HG03159 (cell line): Measurements from ENCODE around the gene SGPP2.

Experiments
- ATAC-seq: cut with Tn5 transposase; IDR thresholded peaks from one replicate; pipeline ENCODE4 v1.9.1; 2021; ENCODE audit warnings: mild to moderate bottlenecking, moderate library complexity; ENCODE audit not compliant: unreplicated experiment

The SGPP2 gene

DNA sequence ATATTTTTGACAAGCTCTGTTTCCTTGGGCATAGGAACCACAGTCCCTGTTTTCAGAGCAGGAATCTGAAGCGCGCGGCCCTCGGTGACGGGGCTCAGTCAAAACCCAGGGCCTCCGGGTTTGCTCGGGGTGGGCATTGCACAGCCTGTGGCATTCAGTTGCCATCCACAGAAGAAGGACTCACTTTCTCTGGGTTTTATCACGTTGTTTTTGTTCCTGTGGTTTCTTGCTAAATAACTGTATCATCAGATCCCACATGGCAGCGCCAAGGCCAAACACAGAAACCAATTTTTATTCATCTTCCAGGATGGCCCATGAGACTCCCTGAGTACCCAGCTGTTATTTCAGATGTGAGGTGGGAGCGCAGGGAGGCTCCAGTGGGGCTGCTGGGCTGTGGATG, 35.6 kb downstream of the SGPP2 start:
- ATAC-seq = no peak

DNA sequence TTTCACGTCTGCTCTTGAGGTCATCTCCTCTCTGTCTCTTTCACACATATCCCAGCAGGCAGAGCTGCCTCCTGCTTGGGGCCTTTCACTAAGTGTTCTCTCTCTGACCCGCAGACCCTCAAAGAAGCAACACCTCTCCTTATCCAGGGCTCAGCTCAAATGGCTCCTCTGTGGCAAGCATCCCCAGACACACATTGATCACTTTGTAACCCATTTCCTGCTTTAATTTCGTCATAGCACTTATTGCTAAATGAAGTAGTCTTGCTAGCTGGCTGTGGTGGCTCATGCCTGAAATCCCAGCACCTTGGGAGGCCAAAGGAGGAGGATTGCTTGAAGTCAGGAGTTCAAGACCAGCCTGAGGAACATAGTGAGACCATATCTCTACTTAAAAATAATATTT, 41.4 kb downstream of the SGPP2 start:
- no peak for ATAC-seq

DNA sequence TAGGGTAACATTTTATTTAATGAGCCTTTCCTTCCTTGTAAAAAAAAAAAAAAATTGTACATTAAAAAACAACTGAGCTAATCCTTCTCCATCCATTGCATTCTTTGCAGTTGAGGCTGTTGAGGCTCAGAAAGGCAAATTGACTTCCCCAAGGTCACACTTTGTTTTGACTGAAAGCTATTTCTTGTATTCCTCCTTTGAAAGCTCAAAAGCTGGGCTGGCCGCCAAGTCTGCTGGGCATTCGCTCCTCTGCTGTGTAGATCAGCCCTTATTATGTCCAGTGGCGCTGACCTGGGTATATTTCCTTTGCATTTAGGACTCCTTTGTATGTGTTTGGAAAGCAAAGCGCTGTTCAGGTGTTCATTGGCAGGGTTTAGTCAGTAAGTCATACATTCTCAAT, 44.0 kb downstream of the SGPP2 start:
- ATAC-seq = no peak

DNA sequence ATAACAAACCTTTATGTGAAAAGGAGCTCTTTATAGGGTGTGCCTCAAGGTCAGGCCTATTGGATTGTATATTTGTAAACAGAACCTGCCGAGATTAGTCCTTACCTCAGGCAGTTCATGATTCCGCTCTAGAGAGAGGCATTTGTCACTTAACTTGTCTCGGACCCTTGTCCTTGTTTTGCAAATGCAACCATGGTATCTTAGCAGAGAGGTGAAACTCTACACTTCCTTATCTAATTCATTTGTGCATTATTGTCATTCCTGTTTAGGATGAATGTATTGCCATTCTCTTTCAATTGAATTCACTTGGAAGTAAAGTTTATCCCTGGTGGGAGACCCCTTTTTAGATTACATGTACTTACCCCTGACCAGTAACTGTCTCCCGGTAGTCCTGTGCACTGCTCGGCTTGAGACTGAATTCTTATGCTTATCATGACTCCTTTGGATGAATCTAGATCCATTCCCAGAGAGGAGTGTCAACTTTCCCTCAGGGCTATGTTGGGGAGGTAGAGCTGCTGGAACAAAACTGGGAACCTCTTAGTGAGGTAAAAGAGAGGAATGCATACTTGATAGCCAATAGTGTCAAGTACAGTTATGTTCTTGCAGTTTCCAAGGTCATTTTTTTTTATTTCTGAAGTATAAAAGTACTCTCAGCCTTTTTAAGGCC, 46.6 kb downstream of the SGPP2 start:
- no peak for ATAC-seq

DNA sequence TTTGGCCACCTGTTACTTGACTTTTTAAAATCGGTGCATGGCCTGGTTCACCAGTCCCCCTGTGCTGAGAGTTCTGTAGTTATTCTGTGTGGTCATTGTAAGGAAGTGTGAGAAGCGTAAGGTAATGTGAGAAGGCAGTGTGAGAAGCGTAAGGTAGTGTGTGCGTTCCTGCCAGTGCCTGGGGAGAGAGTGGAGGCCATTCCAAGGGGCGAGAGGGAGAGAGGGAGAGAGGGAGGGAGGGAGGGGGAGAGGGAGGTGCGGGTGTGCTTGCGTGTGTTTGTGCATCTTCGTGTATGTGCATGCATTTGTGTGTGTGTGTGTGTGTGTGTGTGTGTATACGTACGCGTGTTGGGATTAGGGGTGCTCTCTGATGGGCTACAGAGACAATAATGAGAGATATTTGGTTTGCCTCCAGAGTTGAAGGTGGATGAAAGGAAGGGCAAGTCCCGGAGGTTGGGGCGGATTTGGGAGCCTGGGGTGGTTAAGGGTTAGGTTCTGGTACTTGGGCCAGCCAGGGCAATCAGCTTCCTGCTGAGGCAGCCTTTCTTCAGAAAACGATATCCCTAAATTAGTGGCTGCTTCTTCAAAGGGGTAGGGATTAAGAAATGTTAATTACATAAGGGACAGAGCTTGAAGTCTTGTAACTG, 53.7 kb downstream of the SGPP2 start:
- no peak for ATAC-seq

DNA sequence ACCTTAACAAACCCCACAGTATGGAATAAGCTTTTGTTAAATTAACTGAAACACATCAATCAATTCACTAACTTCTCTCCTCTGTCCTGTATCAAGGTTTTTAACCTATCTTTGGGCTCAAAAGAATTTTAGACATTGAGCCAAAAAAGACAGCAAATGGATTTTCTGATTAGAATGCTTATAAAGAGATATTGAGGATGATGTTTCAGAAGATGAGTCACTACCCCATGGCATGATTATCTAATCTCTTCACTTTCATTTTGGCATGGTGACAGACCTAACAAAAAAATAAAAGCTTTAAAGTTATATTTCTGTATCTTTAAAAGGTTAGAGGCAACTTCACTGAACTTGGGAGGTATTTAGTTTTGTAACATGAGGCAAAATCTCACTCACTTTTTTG, 55.5 kb downstream of the SGPP2 start:
- no peak for ATAC-seq

DNA sequence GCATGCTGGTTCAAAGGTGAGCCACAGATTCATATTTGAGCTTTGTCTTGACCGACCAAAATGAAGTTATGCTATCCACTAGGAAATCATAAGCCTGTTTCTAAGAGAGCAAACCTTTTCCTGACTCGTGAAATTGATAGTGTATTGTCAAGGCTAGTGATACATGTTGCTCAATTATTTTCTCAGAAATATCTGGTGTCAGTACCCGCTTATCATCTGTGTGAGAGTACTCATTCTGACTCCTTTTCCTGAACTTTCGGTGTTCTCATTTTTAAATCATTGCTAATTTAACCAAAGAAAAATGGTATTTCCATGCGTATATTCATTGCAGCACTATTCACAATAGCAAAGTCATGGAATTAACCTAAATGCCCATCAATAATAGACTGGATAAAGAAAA, 56.2 kb downstream of the SGPP2 start:
- no peak for ATAC-seq

DNA sequence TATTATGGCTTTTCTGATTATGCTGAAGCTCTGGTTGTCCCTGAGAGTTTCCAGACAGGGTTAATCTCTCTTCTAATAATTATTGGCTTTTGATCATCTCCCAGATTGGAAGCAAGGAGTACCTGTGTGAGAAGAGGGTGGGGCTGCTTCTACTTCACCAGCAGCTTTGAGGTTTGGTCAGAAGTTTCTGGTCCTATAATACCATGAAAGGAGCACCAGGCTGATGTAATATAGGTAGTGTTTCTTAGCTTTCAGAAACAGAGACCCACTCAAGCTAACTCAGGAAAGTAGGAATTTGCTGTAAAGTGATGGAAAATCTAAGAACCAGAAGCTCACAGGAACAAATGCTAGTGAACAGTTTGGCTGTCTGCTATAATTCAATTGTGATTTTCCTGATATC, 57.6 kb downstream of the SGPP2 start:
- no peak for ATAC-seq

DNA sequence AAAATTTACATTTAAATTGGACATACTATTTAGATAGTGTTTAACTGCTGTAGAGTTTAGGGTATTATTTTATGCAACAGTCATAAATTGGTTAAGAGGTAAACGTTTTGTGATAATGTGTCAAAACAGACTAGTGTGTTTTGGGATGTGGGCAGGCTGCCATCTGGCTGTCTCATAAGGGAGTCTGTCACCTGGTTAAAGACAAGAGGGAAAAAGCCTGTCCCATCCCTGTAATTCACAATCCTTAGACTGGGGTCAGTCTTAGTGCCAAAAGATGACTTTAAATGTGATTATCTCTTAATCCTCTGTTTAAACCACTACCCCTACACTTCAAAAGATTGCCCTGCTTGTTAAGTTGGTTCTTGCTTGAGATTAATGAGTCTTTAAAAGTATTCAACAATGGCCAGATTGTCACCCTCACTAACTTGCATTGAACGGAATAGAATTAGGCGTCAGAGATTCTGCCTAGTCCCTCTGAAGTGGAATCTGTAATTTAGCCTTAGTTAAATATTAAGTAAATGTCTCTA, 59.2 kb downstream of the SGPP2 start:
- no peak for ATAC-seq

DNA sequence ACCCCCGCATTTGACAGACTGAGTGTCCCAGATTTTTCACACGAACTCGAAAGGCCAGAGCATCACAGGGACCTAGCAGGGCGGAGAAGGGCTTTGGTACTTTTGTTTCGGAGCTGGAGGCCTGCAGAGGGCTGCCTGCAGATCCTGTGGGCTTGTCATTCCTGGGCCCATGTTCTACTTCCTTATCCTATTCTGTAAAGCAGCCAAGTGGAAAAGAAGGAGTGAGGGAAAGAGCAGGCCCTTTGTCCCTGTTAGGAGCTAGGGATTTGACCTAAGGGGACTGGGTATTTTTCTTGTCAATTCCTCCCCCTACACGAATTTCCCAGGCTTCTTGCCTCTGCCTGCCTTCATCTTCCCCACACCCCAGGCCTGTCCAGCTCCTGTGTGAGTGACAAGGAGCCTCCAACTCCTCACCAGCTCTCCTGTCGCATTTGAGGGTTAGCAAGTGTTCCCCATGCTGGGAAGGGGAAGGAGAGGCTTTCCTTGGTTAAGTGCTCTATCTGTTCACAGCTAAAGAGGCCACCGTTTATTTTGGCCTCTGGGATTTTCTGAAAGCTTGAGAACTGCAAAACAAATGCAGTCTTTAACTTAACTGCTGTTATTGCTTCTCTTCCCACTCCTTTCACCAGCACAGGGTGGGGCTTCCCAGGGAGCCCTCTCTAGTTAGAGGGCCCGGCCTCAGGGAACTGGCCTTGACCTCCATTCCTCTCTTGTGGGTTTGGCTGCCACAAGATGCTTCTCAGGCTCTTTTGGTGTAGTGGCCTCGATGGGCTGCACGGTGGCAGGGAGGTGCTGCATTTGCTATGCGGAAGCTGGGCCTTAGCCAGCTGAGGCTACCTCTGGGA, 61.2 kb downstream of the SGPP2 start:
- ATAC-seq = no peak

DNA sequence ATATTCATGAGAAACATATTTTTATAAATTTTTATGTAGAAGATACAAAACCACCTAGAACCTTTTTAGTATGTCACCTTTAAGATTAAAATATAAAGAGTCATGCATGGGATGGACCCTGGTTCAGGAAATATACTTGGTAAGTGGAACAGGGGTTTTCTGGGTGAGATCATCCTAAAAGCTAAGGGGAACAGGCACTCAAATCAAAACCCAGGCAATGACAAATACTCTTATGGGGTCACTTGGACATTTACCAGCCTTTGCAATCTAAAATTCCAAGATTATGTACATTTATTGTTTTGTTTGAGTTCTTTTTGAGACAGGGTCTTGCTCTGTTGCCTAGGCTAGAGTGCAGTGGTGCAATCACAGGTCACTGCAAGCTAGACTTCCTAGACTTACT, 65.8 kb downstream of the SGPP2 start:
- ATAC-seq = peak; percentile 46

DNA sequence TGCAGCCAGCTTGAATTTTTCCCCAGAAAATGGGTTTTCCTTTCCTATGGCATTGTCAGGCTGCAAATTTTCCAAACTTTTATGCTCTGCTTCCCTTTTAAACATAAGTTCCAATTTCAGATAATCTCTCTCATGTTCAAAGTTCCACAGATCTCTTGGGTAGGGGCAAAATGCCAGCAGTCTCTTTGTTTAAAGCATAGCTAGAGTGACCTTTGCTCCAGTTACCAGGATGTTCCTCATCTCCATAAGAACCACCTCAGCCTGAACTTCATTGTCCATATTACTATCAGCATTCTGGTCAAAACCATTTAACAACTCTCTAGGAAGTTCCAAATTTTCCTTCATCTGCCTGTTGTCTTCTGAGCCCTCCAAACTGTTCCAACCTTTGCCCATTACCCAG, 68.3 kb downstream of the SGPP2 start:
- ATAC-seq = no peak

DNA sequence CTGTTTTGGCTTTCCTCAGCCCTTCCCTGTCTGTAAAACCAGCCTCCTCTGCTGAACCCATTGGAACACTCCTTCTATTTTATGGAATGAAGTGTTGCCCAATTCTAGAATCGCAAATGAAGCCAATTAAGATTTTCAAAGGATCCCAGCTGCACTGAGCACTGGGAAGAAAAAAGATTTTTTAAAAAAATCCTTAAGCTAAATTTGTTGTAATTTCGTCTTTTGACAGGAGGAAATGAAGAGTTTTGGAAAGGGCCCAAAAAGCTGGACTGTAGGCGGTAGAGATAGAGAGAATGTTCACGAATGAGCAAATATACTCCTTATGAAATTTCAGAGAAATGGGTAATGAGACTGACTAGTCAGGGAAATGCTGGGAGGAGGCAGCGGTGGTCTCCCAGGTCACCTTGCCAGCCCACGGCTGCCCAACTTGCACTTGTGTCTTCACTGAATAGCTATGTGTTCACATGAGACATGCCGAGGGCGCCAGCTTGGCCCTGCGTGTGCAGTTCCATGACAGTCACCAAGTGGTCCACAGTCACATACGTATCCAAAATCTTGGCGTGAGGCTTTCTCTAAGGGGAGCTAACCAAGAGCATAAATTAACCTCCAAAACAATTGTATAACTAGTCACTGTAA, 69.9 kb downstream of the SGPP2 start:
- ATAC-seq = no peak

DNA sequence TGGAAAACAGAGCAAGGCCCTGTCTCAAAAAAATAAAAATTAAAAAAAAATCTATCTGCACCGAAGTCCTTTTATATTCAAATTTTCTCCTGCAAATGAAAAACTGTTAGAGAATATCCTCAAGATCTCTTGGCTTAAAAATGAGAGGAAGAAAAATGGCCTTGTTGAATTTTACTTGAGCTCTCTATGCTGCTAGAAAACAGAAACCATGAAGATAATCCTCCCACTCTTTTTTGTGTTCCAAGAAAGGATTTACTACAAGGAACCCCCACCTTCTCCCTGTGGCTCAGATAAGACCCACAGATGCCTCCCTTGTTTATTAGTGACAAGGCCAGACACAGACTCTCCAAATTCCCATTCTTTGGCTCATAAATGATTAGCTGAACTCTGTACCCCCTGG, 71.0 kb downstream of the SGPP2 start:
- no peak for ATAC-seq

DNA sequence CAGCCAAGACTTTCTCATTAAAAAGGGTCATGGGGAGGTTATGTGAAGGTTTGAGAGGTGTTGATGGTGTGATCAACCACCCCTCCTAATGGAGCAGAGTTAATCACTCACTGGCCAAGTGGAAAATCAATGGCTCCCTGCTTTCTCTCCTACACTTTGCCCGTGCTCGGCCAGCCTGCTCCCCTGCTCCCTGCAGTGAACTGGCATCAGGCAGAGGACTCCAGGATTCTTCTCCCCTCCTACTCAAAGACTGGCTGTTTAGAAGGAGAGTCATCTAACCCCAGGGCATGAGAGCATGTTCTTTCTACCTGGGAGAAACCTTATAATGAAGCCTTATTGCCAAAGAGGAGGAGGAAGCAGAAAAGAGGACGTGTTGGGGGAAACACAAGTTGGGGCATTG, 74.9 kb downstream of the SGPP2 start:
- ATAC-seq = no peak

DNA sequence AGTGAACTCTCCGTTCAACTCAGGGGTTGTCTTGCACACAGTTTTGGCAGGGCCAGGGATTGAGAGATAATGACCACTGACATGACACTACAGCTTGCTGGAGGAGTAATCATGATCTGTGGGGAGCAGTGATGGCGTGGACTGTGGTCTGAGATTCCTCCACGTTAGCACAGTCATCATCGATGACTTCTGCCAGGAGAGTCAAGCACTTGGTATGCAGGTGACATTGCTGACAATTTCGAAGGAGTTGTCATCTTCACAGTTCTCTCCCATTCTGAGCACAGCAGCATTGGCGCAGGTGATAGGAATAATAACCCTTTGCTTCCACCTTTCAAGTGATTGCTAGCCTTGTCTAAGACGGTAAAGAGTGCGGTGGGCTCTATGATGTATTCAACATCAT, 79.8 kb downstream of the SGPP2 start:
- ATAC-seq = no peak

DNA sequence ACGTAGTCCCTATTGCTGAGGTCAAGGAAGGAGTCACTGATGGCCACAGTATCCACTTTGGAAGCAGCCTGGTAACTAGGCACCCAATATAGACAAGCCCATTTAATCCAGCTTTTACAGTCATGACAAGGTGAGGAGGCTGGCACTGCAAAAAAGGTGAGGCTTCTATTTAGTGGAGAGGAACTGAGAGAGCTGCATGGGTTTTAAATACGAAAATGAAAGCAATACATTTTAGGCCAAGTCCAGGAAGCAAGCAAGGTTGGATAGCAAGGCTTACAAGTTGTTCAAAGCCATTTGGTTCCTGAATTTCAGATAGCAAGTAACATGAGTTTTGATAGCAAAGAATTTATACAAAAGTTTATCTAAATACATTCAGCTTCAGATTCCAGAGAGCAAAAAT, 80.4 kb downstream of the SGPP2 start:
- ATAC-seq = peak; percentile 98

DNA sequence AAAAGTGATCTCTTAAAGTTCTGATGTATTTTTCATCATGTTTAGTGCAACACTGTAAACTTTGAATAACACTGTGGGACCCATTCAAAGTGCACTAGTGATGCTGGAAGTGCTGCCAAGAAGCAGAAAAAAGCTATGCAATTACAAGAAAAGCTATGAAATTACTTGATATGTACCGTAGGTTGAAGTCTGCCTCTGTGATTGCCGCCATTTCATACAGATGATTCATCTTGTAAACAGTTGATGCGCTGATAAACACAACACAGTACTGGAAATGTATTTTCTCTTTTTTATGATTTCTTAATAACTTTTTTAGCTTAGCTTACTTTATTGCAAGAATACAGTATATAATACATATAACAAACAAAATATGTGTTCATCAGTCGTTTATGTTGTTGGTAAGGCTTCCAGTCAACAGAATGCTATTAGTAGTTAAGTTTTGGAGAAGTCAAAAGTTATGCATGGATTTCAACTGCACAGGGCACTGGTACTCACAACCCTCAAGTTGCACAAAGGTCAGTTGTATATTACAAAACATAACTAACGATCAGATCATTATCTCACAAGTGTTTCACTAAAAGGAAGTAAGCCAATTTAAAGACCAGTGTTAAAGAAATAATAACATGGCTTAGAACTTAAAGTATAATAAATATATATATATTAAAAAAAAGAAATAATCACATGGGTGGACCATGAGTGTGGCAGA, 82.0 kb downstream of the SGPP2 start:
- ATAC-seq = no peak

DNA sequence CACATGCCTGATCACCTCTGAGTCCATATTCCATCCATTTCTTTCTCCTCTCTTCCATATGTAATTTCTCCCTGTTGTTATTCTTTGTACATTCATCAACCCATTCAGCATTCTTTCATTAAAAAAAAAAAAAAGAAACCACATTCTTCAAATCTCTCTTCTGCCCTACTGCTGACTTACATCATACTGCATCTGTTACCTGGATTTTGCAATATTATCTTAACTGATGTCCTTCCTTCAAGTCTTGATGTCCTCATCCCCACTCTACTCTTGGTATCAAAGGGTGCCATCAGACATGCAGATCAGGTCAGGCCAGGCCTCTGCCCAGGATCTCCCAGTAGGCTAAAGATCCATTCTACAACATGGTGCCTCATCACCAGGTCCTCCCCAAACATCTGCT, 90.6 kb downstream of the SGPP2 start:
- no peak for ATAC-seq

DNA sequence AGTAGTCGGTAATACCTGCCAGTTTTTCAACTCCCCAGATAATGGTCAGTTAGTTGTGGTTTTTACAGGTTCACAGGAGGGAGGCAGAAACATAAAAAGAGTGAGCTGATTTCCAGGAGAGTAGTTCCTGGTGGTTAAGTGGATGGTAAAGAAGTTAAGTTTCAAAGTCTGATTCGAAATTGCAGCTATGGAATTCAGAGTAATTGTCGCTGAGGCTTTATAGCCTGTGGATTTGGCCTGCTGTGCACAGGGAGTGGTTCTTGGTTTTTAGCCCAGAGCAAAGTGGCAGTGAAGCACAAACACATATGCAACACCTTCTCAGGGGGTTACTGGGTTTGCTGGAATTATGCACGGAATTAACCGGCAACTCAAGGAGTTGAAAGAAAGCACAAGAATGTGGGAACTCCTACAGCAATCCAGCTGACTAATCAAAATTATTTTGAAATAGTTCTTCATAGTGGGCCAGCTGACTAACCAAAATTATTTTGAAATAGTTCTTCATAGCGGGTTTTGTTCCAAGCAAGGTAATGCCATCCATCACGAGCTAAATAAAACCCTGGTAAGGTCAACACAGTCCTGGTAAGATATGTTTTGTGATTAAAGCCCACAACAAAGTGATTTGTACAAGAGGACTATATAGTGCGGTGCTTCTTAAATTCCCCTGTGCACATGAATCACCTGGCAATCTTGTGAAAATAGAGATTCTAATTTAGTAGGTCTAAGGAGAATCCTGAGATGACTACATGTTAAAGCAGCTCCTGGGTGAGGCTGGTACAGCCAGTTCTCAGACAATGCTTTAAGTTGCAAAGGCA, 94.4 kb downstream of the SGPP2 start:
- ATAC-seq = no peak
